ENCODE data around the gene COTL1. TPM values are rescaled to one million over a fixed set of nuclear protein-coding genes. Genes with fewer than 3 reads are reported as not detected.

The COTL1 gene
- total RNA-seq, 1 experiment from 2014 or later: 34.1 TPM

- ChIA-PET POLR2A (ENCODE audit: low non-redundant PET) (no interaction called here), CTCF (interaction anchor here (0.7 kb wide), 1 partner anchor 366 kb away, joined by 6 read pairs; no protein-coding TSS in a partner anchor)
- DNase-seq (ENCODE audit: low spot score): no peak
- H3K4me1 ChIP-seq (ENCODE audit: insufficient read depth, low read length, poor library complexity, severe bottlenecking): no peaks in the 10 kb centered on the region
- H3K4me3 ChIP-seq (ENCODE audit: low read depth, low read length, poor library complexity, severe bottlenecking): no peak overlapping the region
- BruUV-seq (replicated peaks): no TSS peak
- no peak for TF ChIP-seq CTCF (conservative IDR thresholded peaks at IDR 0.05; ENCODE audit: low read depth, low read length)
- TF ChIP-seq EZH2 (IDR thresholded peaks at IDR 0.05; ENCODE audit: borderline replicate concordance, low read depth, low read length, poor library complexity, severe bottlenecking): no peak
- no peaks in the 10 kb centered on the region for H3K36me3 ChIP-seq (ENCODE audit: insufficient read depth, low read length, poor library complexity, severe bottlenecking)
- intact Hi-C loops (cut with micrococcal nuclease; ENCODE audit: unreplicated experiment): no loop called here
- H3K27me3 ChIP-seq (replicated peaks; ENCODE audit: insufficient read depth, low read depth, low read length, poor library complexity): no peaks in the 10 kb centered on the region
- no peaks in the 10 kb centered on the region for H3K9me3 ChIP-seq (ENCODE audit: low read depth, low read length, poor library complexity, severe bottlenecking)
- H3K27ac ChIP-seq (ENCODE audit: low read depth, low read length, poor library complexity, severe bottlenecking): no peak overlapping the region
Measured at GRCh38 chr16:84581158-84581557, 36.7 kb downstream of the COTL1 start.

- ChIA-PET CTCF (no interaction called here), POLR2A (ENCODE audit: low non-redundant PET) (no interaction called here)
- TF ChIP-seq CTCF (conservative IDR thresholded peaks at IDR 0.05; ENCODE audit: low read depth, low read length) (no peak), EZH2 (IDR thresholded peaks at IDR 0.05; ENCODE audit: borderline replicate concordance, low read depth, low read length, poor library complexity, severe bottlenecking) (no peak)
- H3K9me3 ChIP-seq (ENCODE audit: low read depth, low read length, poor library complexity, severe bottlenecking): no peaks in the 10 kb centered on the region
- BruUV-seq (replicated peaks): no TSS peak
- no peaks in the 10 kb centered on the region for H3K36me3 ChIP-seq (ENCODE audit: insufficient read depth, low read length, poor library complexity, severe bottlenecking)
- H3K4me1 ChIP-seq (ENCODE audit: insufficient read depth, low read length, poor library complexity, severe bottlenecking): no peaks in the 10 kb centered on the region
- no peaks in the 10 kb centered on the region for H3K27me3 ChIP-seq (replicated peaks; ENCODE audit: insufficient read depth, low read depth, low read length, poor library complexity)
- no peak overlapping the region for H3K4me3 ChIP-seq (ENCODE audit: low read depth, low read length, poor library complexity, severe bottlenecking)
- DNase-seq (ENCODE audit: low spot score): no peak
- intact Hi-C loops (cut with micrococcal nuclease; ENCODE audit: unreplicated experiment): no loop called here
- no peak overlapping the region for H3K27ac ChIP-seq (ENCODE audit: low read depth, low read length, poor library complexity, severe bottlenecking)
Measured at GRCh38 chr16:84579936-84580335, 37.9 kb downstream of the COTL1 start.

- TF ChIP-seq CTCF (conservative IDR thresholded peaks at IDR 0.05; ENCODE audit: low read depth, low read length) (no peak), EZH2 (IDR thresholded peaks at IDR 0.05; ENCODE audit: borderline replicate concordance, low read depth, low read length, poor library complexity, severe bottlenecking) (no peak)
- Histone ChIP-seq H3K27me3 (replicated peaks; ENCODE audit: insufficient read depth, low read depth, low read length, poor library complexity) (no peaks in the 10 kb centered on the region), H3K9me3 (ENCODE audit: low read depth, low read length, poor library complexity, severe bottlenecking) (no peaks in the 10 kb centered on the region), H3K4me3 (ENCODE audit: low read depth, low read length, poor library complexity, severe bottlenecking) (no peak overlapping the region), H3K4me1 (ENCODE audit: insufficient read depth, low read length, poor library complexity, severe bottlenecking) (no peaks in the 10 kb centered on the region), H3K27ac (ENCODE audit: low read depth, low read length, poor library complexity, severe bottlenecking) (no peak overlapping the region), H3K36me3 (ENCODE audit: insufficient read depth, low read length, poor library complexity, severe bottlenecking) (no peaks in the 10 kb centered on the region)
- POLR2A ChIA-PET (ENCODE audit: low non-redundant PET): no interaction called here
- DNase-seq (ENCODE audit: low spot score): no peak
- BruUV-seq (replicated peaks): no TSS peak
- CTCF ChIA-PET: no interaction called here
- intact Hi-C loops (cut with micrococcal nuclease; ENCODE audit: unreplicated experiment): no loop called here
Measured at GRCh38 chr16:84578538-84579126, 39.2 kb downstream of the COTL1 start.
